K562 (cell line): ENCODE data around the gene NEDD4L.

ENCODE experiments used
- HDAC2 ChIP-seq: fragments of 450-650 bp; IDR thresholded peaks from 2 replicates; pipeline ENCODE4 v1.6.1; 2016; ENCODE audit warnings: mild to moderate bottlenecking
- KAT7 ChIP-seq: sonication (generic); formaldehyde crosslinking; IDR thresholded peaks from 2 replicates; pipeline ENCODE4 v1.8.0; 2022; ENCODE audit warnings: missing genetic modification reagents, mild to moderate bottlenecking, borderline replicate concordance
- MXI1 ChIP-seq: IDR thresholded peaks from 2 replicates; pipeline ENCODE4 v1.6.1; 2011; ENCODE audit warnings: low read depth, mild to moderate bottlenecking, improper control_type of control experiment, low read length
- YBX1 ChIP-seq: fragments of 450-650 bp; IDR thresholded peaks from 2 replicates; pipeline ENCODE4 v1.7.1; 2016; ENCODE audit warnings: mild to moderate bottlenecking
- ZC3H8 ChIP-seq: fragments of 450-650 bp; IDR thresholded peaks from 2 replicates; pipeline ENCODE4 v1.6.1; 2017
- ZNF174 ChIP-seq: fragments of 250-450 bp; sonication (Bioruptor Pico); IDR thresholded peaks from 2 replicates; pipeline ENCODE4 v1.4.0; 2020; ENCODE audit warnings: mild to moderate bottlenecking
- TF ChIP-seq, protein P1 (sequence below), 3 experiments: IDR thresholded peaks in 2 of 3; conservative IDR thresholded peaks in 1 of 3; 2 replicates each; pipeline ENCODE4 v1.5.1; 2011 to 2012; ENCODE audit warnings: low read length in 3 of 3, mild to moderate bottlenecking in 3 of 3, control low read depth in 2 of 3, improper control_type of control experiment in 1 of 3, inconsistent platforms in 1 of 3, low read depth in 1 of 3, mixed read lengths in 1 of 3, moderate library complexity in 1 of 3; ENCODE audit not compliant: insufficient read depth in 2 of 3
- TF ChIP-seq, protein P2 (sequence below): fragments of 450-650 bp; conservative IDR thresholded peaks from 2 replicates; pipeline ENCODE4 v1.6.1; 2016; ENCODE audit warnings: missing genetic modification characterization, low read depth, mild to moderate bottlenecking, missing compliant biosample characterization, moderate library complexity
- TF ChIP-seq, protein P3 (sequence below): fragments of 150-350 bp; conservative IDR thresholded peaks from 2 replicates; pipeline ENCODE4 v1.6.1; 2014; ENCODE audit warnings: low read length
- TF ChIP-seq, protein P4 (sequence below), 2 experiments: fragments of 450-650 bp in 1 of 2; sonication (generic) in 1 of 2; formaldehyde crosslinking in 1 of 2; IDR thresholded peaks; 2 replicates each; pipeline versions ENCODE4 v1.7.1 to v1.9.0; 2016 to 2022; ENCODE audit warnings: inconsistent platforms in 1 of 2, mild to moderate bottlenecking in 1 of 2, missing genetic modification reagents in 1 of 2

DNA sequence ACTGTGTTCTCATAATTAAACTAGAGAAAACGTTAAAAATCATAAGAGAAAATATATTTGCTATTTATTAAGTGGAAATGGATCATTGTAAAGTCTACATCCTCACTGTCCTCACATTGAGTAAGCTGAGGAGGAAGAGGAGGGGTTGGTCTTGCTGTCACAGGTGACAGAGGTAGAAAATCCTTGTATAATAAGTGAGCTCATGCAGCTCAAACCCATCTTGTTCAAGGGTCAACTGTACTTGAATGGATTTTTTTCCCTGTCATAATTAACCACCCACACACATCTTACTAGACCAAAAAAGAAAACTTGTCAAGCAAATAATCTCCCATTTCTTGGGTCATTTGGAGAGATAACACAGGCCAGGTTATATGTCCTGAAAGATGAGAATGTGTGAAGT lies 231.2 kb downstream of the NEDD4L start:
- TF ChIP-seq, protein P1, sequence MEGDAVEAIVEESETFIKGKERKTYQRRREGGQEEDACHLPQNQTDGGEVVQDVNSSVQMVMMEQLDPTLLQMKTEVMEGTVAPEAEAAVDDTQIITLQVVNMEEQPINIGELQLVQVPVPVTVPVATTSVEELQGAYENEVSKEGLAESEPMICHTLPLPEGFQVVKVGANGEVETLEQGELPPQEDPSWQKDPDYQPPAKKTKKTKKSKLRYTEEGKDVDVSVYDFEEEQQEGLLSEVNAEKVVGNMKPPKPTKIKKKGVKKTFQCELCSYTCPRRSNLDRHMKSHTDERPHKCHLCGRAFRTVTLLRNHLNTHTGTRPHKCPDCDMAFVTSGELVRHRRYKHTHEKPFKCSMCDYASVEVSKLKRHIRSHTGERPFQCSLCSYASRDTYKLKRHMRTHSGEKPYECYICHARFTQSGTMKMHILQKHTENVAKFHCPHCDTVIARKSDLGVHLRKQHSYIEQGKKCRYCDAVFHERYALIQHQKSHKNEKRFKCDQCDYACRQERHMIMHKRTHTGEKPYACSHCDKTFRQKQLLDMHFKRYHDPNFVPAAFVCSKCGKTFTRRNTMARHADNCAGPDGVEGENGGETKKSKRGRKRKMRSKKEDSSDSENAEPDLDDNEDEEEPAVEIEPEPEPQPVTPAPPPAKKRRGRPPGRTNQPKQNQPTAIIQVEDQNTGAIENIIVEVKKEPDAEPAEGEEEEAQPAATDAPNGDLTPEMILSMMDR (IDR thresholded peaks at IDR 0.05 in 2 of 3, conservative IDR thresholded peaks at IDR 0.05 in 1 of 3; ENCODE audit: insufficient read depth in 2 of 3, low read depth in 1 of 3, low read length in 3 of 3), result no peak
- no peak for TF ChIP-seq YBX1
- TF ChIP-seq, protein P2, sequence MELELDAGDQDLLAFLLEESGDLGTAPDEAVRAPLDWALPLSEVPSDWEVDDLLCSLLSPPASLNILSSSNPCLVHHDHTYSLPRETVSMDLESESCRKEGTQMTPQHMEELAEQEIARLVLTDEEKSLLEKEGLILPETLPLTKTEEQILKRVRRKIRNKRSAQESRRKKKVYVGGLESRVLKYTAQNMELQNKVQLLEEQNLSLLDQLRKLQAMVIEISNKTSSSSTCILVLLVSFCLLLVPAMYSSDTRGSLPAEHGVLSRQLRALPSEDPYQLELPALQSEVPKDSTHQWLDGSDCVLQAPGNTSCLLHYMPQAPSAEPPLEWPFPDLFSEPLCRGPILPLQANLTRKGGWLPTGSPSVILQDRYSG (tag), result no peak
- no peak for TF ChIP-seq MXI1
- TF ChIP-seq, protein P3, sequence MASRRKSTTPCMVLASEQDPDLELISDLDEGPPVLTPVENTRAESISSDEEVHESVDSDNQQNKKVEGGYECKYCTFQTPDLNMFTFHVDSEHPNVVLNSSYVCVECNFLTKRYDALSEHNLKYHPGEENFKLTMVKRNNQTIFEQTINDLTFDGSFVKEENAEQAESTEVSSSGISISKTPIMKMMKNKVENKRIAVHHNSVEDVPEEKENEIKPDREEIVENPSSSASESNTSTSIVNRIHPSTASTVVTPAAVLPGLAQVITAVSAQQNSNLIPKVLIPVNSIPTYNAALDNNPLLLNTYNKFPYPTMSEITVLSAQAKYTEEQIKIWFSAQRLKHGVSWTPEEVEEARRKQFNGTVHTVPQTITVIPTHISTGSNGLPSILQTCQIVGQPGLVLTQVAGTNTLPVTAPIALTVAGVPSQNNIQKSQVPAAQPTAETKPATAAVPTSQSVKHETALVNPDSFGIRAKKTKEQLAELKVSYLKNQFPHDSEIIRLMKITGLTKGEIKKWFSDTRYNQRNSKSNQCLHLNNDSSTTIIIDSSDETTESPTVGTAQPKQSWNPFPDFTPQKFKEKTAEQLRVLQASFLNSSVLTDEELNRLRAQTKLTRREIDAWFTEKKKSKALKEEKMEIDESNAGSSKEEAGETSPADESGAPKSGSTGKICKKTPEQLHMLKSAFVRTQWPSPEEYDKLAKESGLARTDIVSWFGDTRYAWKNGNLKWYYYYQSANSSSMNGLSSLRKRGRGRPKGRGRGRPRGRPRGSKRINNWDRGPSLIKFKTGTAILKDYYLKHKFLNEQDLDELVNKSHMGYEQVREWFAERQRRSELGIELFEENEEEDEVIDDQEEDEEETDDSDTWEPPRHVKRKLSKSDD, result no peak
- TF ChIP-seq HDAC2, result no peak
- TF ChIP-seq ZC3H8, result no peak
- no peak for TF ChIP-seq ZNF174 (CRISPR knock-in tag)
- no peak for TF ChIP-seq KAT7 (CRISPR knock-in tag)
- TF ChIP-seq, protein P4, sequence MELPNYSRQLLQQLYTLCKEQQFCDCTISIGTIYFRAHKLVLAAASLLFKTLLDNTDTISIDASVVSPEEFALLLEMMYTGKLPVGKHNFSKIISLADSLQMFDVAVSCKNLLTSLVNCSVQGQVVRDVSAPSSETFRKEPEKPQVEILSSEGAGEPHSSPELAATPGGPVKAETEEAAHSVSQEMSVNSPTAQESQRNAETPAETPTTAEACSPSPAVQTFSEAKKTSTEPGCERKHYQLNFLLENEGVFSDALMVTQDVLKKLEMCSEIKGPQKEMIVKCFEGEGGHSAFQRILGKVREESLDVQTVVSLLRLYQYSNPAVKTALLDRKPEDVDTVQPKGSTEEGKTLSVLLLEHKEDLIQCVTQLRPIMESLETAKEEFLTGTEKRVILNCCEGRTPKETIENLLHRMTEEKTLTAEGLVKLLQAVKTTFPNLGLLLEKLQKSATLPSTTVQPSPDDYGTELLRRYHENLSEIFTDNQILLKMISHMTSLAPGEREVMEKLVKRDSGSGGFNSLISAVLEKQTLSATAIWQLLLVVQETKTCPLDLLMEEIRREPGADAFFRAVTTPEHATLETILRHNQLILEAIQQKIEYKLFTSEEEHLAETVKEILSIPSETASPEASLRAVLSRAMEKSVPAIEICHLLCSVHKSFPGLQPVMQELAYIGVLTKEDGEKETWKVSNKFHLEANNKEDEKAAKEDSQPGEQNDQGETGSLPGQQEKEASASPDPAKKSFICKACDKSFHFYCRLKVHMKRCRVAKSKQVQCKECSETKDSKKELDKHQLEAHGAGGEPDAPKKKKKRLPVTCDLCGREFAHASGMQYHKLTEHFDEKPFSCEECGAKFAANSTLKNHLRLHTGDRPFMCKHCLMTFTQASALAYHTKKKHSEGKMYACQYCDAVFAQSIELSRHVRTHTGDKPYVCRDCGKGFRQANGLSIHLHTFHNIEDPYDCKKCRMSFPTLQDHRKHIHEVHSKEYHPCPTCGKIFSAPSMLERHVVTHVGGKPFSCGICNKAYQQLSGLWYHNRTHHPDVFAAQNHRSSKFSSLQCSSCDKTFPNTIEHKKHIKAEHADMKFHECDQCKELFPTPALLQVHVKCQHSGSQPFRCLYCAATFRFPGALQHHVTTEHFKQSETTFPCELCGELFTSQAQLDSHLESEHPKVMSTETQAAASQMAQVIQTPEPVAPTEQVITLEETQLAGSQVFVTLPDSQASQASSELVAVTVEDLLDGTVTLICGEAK (IDR thresholded peaks at IDR 0.05), result no peak
- TF ChIP-seq, protein P4 (CRISPR knock-in tag; IDR thresholded peaks at IDR 0.05), result no peak
